Prostate gland (tissue), 2 donors: ENCODE results near the gene SLC4A11.

Experiments
- CTCF ChIP-seq, 4 experiments: fragments of 200-600 bp in 2 of 4; fragments of 450-650 bp in 2 of 4; sonication (generic) in 2 of 4; IDR thresholded peaks; 1 replicate in 3 of 4; 2 replicates in 1 of 4; pipeline ENCODE4 v1.5.1; 2016 to 2019; ENCODE audit warnings: antibody characterized with exemption in 4 of 4, mild to moderate bottlenecking in 2 of 4, moderate library complexity in 2 of 4
- POLR2AphosphoS5 ChIP-seq: sonication (generic); formaldehyde crosslinking; IDR thresholded peaks from one replicate; pipeline ENCODE4 v1.6.1; 2017; ENCODE audit warnings: antibody characterized with exemption

- TF ChIP-seq CTCF (IDR thresholded peaks at IDR 0.05): no peak
- no peak for TF ChIP-seq POLR2AphosphoS5
Measured at GRCh38 chr20:3229798-3230197, 9.2 kb downstream of the SLC4A11 start.
